Fibroblast of the aortic adventitia (primary cell): ENCODE results near the gene BTNL2. TPM values are rescaled to one million over a fixed set of nuclear protein-coding genes. Genes with fewer than 3 reads are reported as not detected.

ENCODE experiments used
- DNase-seq: peaks from one replicate; pipeline ENCODE4 v3.0.0-alpha.2; 2010; ENCODE audit warnings: low read depth
- H3K4me3 ChIP-seq: 2 replicates; pipeline ENCODE4 v1.5.1; 2011; ENCODE audit warnings: low read depth, mild to moderate bottlenecking, control low read depth, low read length, moderate library complexity
- total RNA-seq: library from RNA; depleted of rRNA; stranded (reverse); fragments of >200 nt; gene quantifications from 2 replicates; pipeline ENCODE4 v1.2.3, GENCODE V29; 2012; ENCODE audit warnings: low replicate concordance
- TF ChIP-seq, protein P1 (sequence below): IDR thresholded peaks from 2 replicates; pipeline ENCODE4 v1.5.1; 2011; ENCODE audit warnings: mild to moderate bottlenecking, low read length, control low read depth, inconsistent platforms; ENCODE audit not compliant: insufficient read depth

The BTNL2 gene
- total RNA-seq, 1 donor: not detected

DNA sequence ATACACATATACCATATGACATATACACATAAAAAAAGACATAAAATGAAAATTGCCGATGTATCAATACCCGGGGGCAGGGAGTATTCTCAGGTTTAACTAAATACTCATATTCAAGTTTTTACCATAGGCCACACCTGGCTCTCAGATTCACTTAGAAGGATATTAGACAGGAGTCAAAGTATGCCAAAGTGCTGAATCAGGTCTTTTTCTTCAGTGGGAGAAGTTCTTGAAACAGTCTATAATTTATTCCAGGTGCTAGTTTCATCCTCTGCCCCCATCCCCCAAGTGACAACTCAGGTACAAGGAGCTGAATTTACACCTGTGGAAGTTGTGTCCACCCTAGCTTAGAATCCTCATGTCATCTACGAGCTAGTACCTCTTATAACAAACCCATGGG is 24.2 kb upstream of the BTNL2 start:
- no peak overlapping the region for H3K4me3 ChIP-seq
- no peak for DNase-seq
- TF ChIP-seq, protein P1, sequence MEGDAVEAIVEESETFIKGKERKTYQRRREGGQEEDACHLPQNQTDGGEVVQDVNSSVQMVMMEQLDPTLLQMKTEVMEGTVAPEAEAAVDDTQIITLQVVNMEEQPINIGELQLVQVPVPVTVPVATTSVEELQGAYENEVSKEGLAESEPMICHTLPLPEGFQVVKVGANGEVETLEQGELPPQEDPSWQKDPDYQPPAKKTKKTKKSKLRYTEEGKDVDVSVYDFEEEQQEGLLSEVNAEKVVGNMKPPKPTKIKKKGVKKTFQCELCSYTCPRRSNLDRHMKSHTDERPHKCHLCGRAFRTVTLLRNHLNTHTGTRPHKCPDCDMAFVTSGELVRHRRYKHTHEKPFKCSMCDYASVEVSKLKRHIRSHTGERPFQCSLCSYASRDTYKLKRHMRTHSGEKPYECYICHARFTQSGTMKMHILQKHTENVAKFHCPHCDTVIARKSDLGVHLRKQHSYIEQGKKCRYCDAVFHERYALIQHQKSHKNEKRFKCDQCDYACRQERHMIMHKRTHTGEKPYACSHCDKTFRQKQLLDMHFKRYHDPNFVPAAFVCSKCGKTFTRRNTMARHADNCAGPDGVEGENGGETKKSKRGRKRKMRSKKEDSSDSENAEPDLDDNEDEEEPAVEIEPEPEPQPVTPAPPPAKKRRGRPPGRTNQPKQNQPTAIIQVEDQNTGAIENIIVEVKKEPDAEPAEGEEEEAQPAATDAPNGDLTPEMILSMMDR: no peak

DNA sequence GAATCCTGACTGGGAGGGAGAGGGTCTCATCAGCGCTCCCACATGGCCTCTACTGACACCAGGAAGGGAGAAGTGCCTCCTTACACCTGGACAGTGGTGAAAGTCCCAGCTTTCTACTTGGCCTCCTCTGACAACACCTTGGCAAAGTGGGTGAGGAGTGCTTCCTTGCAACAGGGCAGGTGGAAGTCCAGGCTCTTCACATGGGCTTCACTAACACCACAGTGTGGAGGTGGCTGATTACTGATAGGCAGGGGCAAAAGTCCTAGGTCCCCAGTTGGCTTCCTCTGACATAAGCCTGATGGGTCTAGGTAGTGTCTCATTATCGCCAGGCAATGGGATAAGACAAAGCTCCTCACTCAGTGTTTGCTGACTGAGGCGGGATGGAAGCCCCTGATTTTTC is 23.2 kb upstream of the BTNL2 start:
- no peak overlapping the region for H3K4me3 ChIP-seq
- TF ChIP-seq, protein P1: no peak
- DNase-seq: no peak

DNA sequence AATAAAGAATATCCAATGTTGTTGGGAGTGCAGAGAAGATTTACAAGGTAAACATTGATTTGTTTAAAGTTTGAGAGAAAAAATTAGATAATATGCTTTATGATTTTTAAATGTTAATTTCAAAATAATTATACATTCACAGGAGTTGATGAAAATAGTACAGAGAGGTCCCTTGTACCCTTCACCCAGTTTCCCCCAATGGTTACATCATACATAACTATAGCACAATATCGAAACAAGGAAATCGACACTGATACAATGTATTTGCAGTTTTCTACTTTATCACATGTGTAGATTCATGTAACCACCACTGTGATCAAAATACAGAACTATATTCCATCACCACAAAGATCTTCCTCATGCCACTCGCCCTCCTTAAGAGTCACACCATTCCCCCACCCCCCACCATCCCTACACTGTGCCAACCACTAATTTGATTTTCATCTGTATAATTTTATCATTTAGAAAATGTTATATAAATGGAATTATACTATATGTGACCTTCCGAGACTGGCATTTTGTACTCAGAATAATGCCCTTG is 21.0 kb upstream of the BTNL2 start:
- DNase-seq: no peak
- no peak overlapping the region for H3K4me3 ChIP-seq
- TF ChIP-seq, protein P1: no peak

DNA sequence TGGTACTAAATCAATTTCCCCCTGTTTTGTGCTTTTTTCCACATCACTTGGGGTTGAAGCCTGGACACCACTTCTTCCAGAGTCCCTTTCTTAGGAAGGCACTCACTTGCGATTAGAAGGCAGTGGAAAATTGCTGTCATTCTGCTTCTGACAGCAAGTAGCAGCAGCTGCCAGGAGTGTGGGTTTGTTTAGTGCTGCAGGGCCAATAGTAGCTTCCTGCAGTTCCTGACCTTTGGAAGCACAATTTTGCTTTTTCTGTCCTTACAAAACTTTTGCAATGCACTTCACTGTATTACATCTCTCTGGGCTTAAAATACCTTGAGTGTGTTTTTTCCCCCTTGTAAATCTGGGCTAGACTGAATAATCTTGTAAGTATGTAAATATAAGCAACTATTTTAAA is 20.2 kb upstream of the BTNL2 start:
- TF ChIP-seq, protein P1: no peak
- no peak for DNase-seq
- H3K4me3 ChIP-seq: no peak overlapping the region

DNA sequence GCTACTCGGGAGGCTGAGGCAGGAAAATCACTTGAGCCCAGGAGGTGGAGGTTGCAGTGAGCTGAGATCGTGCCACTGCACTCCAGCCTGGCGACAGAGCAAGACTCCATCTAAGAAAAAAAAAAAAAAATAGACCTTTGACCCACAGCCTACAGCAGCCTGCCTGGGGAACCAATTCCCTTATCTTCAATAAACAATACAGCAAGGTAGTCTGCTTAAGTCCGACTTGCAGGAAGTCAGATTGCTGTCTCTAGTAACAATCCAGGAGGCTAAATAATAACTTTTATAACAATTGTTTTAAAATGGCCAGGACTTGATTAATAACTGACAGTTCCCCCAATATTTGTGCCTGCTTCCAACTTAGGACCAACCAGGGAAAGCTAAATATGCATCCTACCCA is 19.4 kb upstream of the BTNL2 start:
- TF ChIP-seq, protein P1: no peak
- no peak for DNase-seq
- H3K4me3 ChIP-seq: no peak overlapping the region

DNA sequence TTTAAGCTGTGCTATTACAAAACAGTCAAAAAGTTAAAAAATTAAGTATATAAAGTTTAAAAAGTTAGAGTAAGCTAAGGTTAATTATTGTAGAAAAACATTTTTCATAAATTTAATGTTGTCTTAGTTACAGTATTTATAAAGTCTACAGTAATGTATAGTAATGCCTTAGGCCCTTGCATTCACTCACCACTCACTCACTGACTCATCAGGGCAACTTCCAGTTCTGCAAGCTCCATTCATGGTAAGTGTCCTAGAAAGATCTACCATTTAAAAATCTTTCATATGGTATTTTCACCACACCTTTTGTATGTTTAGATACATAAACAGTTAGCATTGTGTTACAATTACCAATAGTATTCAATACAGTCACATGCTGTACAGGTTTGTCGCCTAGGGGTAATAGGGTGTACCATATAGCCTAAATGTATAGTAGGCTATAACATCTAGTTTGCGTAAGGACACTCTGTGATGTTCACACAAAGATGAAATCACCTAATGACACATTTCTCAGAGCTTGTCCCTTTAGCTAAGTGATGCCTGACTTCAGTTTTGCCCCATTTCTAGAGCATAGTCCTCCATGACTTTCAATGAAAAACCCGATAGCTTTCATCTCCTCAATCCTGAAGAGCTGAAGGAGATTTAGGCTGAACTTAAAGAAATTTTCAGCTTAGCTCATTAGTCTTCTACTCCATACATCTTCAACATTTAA is 17.8 kb upstream of the BTNL2 start:
- no peak for DNase-seq
- H3K4me3 ChIP-seq: no peak overlapping the region
- TF ChIP-seq, protein P1: no peak
